SK-N-MC (cell line): ENCODE data around the gene DPYD.

Experiments used
- DNase-seq: peaks from one replicate; pipeline ENCODE4 v3.0.0-alpha.2; 2011; ENCODE audit warnings: low read depth, low spot score
- H3K27ac ChIP-seq: fragments of 200-600 bp; sonication (generic); 2 replicates; pipeline ENCODE4 v1.5.1; 2016; ENCODE audit warnings: mixed run types
- H3K36me3 ChIP-seq: fragments of 200-600 bp; sonication (generic); 2 replicates; pipeline ENCODE4 v1.6.1; 2017; ENCODE audit warnings: antibody characterized with exemption, low read length, mixed read lengths; ENCODE audit not compliant: insufficient read depth
- H3K4me3 ChIP-seq: fragments of 200-600 bp; sonication (generic); 2 replicates; pipeline ENCODE4 v1.5.1; 2016
- H3K9ac ChIP-seq: fragments of 200-600 bp; sonication (generic); 2 replicates; pipeline ENCODE4 v1.8.0; 2017; ENCODE audit warnings: mixed run types, mixed read lengths; ENCODE audit not compliant: insufficient read length
- H3K9me3 ChIP-seq: fragments of 200-600 bp; sonication (generic); 2 replicates; pipeline ENCODE4 v1.6.1; 2017; ENCODE audit warnings: low read depth, mild to moderate bottlenecking, antibody characterized with exemption, low read length, moderate library complexity, mixed read lengths
- EZH2 ChIP-seq: fragments of 200-600 bp; sonication (generic); IDR thresholded peaks from one replicate; pipeline ENCODE4 v1.6.1; 2017; ENCODE audit warnings: antibody characterized with exemption
- FOXP2 ChIP-seq: optimal IDR thresholded peaks from 2 replicates; pipeline ENCODE3; 2011; ENCODE audit warnings: mild to moderate bottlenecking, moderate library complexity; ENCODE audit not compliant: insufficient read depth; ENCODE audit errors: extremely low read length, control extremely low read depth
- POLR2AphosphoS5 ChIP-seq: IDR thresholded peaks from 2 replicates; pipeline ENCODE4 v1.6.1; 2012; ENCODE audit warnings: mild to moderate bottlenecking, low read depth, low read length, borderline replicate concordance

Gene DPYD

GRCh38 chr1:97902067-97902466, 18.8 kb downstream of the DPYD start:
- no peak overlapping the region for H3K4me3 ChIP-seq
- no peak overlapping the region for H3K27ac ChIP-seq
- 0 out of 2 replicates have a peak, but pooled peaks cover 5% of the 10 kb centered on the region for H3K36me3 ChIP-seq
- no peaks in the 10 kb centered on the region for H3K9me3 ChIP-seq
- no peak for DNase-seq
- no peak overlapping the region for H3K9ac ChIP-seq
- TF ChIP-seq FOXP2 (no peak), POLR2AphosphoS5 (no peak), EZH2 (no peak)

DNA sequence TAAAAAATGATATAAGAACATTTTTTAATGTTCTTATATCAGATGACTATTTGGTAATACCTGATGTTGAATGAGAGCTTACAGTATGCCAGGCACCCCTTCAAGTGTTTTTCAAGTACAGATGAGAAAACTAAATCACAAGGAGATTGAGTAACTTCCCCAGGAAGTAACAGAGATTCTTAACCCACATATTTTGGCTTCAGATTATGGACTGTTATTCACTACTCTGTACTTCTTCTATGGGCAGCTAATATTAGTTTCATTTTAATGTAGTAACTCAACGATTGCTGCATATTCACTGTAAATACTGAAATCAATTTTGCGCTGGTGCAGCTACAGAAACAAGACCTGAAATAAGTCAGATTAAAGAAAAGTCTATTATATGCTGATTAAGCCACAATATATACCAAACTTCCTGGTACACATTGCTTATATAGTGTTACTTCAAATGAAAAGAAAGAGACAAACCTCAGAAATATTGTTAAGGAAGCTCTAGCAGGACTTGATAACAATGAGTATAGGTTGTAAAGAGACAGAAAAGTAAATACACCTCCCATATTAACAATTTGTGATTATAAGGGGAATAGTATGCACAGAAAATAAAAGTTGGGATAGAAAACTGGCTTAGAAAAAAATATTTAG, 19.7 kb downstream of the DPYD start:
- H3K9me3 ChIP-seq: no peaks in the 10 kb centered on the region
- peak overlapping the region; percentile 32; the same call in 1 of the 2 replicates for H3K4me3 ChIP-seq
- H3K9ac ChIP-seq: no peak overlapping the region
- 0 out of 2 replicates have a peak, but pooled peaks cover 5% of the 10 kb centered on the region for H3K36me3 ChIP-seq
- H3K27ac ChIP-seq: peak overlapping the region; percentile 60
- TF ChIP-seq EZH2: no peak
- no peak for TF ChIP-seq POLR2AphosphoS5
- TF ChIP-seq FOXP2: no peak
- DNase-seq: no peak

GRCh38 chr1:97898948-97899347, 21.9 kb downstream of the DPYD start:
- H3K27ac ChIP-seq: no peak overlapping the region
- H3K9me3 ChIP-seq: no peaks in the 10 kb centered on the region
- H3K36me3 ChIP-seq: 0 out of 2 replicates have a peak, but pooled peaks cover 5% of the 10 kb centered on the region
- DNase-seq: no peak
- TF ChIP-seq FOXP2 (no peak), POLR2AphosphoS5 (no peak)
- H3K9ac ChIP-seq: no peak overlapping the region
- no peak overlapping the region for H3K4me3 ChIP-seq

DNA sequence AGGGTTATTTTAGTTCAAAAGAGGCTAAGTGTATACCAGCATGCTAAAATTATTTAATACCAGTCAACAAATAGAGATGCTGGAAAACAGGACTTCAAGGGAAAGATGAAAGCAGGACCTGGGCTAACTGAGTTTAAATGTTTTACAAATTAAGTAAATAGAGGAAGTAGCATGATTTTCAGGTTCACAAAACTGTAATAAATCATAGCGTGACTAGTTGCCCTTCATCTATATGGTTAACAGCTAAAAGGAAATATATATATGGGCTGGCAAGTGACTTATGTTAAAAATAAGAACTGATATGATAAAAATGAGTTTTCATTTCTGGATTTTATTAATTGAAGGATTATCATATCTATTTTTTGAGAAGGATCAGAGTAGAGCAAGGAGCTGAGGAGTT, 25.6 kb downstream of the DPYD start:
- Histone ChIP-seq H3K36me3 (0 out of 2 replicates have a peak, but pooled peaks cover 5% of the 10 kb centered on the region), H3K9ac (no peak overlapping the region), H3K9me3 (no peaks in the 10 kb centered on the region), H3K4me3 (no peak overlapping the region), H3K27ac (no peak overlapping the region)
- no peak for DNase-seq
- TF ChIP-seq FOXP2 (no peak), POLR2AphosphoS5 (no peak), EZH2 (no peak)

DNA sequence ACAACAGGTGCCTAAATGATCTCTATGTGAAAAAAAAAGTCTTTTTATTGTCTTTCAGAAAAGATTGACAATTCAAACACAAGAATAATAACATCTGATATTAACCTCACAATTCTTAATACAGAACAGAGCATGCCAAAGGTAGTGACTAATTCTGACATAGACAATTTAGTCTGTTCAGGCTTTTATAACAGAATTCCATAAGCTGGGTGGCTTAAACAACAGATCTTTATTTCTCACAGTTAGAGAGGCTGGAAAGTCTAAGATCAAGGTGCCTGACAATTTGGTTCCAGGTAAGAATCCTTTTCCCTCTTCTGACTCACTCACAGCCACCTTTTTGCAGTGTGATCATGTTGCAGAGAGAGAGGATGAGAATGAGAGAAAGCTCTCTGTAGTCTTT, 27.0 kb downstream of the DPYD start:
- H3K9ac ChIP-seq: no peak overlapping the region
- DNase-seq: no peak
- H3K36me3 ChIP-seq: 0 out of 2 replicates have a peak, but pooled peaks cover 3% of the 10 kb centered on the region
- TF ChIP-seq FOXP2: no peak
- TF ChIP-seq EZH2: no peak
- no peak for TF ChIP-seq POLR2AphosphoS5
- no peak overlapping the region for H3K4me3 ChIP-seq
- no peak overlapping the region for H3K27ac ChIP-seq
- H3K9me3 ChIP-seq: no peaks in the 10 kb centered on the region

DNA sequence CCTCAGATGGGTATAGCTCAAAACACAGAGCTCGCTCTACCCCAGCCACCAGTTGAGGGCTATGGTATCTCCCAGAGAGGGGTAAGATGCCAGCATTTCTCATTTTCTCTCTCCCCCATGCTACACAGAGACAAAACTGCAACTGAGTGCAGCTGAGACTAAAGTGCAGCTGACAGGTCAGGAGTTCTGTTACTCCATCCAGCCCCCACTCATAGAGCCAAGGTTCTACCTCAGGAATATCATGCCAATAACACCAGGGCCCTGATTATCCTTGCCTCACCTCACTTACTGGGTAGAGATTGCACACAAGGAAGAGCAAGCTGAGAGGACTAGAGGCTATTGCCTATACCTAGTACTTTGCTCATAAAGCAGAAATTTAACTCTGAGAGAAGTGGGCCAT, 34.6 kb downstream of the DPYD start:
- Histone ChIP-seq H3K36me3 (no peaks in the 10 kb centered on the region), H3K27ac (no peak overlapping the region), H3K9ac (no peak overlapping the region), H3K4me3 (no peak overlapping the region), H3K9me3 (no peaks in the 10 kb centered on the region)
- no peak for TF ChIP-seq POLR2AphosphoS5
- TF ChIP-seq FOXP2: no peak
- TF ChIP-seq EZH2: no peak
- DNase-seq: no peak

DNA sequence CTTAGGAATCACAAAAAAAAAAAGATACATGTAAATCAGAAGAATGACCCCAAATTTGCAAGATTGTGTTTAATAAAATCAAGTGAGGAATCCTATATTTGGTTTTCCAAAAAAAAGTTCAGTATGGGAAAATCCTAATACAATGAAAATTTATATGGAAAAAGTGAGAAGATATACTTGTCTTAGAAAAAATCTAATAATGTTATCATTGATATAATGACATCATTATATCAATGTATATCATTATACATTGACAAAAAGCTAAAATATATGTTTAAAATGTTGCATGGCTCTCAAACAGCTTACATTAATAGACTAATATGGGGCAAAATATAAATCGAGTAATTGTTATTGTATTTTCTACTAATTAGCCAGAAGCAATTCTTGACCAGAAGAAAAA, 37.0 kb downstream of the DPYD start:
- TF ChIP-seq POLR2AphosphoS5 (no peak), EZH2 (no peak), FOXP2 (no peak)

DNA sequence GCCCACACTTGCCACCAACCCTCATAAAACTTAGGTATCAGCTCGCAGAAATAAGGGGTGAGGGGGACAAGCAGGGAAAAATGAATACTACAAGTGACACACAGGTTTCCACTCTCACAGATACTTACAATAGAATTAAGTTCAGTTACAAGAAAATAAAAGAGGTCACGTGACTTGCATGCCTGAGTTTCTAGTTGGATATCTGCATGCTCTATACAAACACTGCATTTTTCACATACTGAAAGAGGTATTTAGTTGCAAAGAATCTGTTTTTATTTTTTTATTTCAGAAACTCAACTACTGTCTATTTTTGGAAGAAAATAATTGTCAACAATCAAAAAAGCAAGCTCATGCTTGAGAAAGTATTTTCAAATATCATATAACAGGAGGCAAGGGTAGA, 43.5 kb downstream of the DPYD start:
- Histone ChIP-seq H3K4me3 (no peak overlapping the region), H3K9ac (no peak overlapping the region), H3K27ac (no peak overlapping the region), H3K9me3 (no peaks in the 10 kb centered on the region), H3K36me3 (no peaks in the 10 kb centered on the region)
- no peak for DNase-seq
- TF ChIP-seq FOXP2: no peak
- no peak for TF ChIP-seq POLR2AphosphoS5
- TF ChIP-seq EZH2: no peak

More for the DNA sequence above, 37.0 kb downstream of the DPYD start:
- Histone ChIP-seq H3K9me3 (no peaks in the 10 kb centered on the region), H3K4me3 (no peak overlapping the region), H3K9ac (no peak overlapping the region), H3K27ac (no peak overlapping the region), H3K36me3 (no peaks in the 10 kb centered on the region)
- no peak for DNase-seq

DNA sequence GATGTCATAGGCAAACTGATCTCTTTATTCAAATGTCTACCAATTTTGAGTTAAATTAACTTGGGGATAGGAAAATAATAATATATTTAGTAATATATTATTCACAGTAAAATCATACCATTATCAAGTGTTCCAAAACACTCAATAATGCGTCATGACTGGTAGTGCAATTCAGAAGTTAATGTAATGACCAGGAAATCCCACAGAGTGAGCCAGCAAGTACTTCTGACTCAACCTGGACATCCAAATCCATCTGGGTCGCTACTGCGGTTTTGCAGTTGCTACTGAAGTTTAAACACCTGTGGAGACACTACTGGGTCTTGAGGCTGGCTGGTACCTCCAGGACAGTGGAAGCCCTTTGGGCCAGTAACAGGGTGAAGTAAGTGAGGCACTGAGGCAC, 44.8 kb downstream of the DPYD start:
- Histone ChIP-seq H3K36me3 (no peaks in the 10 kb centered on the region), H3K27ac (no peak overlapping the region), H3K4me3 (no peak overlapping the region), H3K9me3 (no peaks in the 10 kb centered on the region), H3K9ac (no peak overlapping the region)
- no peak for DNase-seq
- TF ChIP-seq FOXP2 (no peak), EZH2 (no peak), POLR2AphosphoS5 (no peak)
